Measurements from ENCODE around the gene SLC22A16.

Gene SLC22A16

GRCh38 chr6:110467566-110468140, 8.8 kb downstream of the SLC22A16 start:
- Histone ChIP-seq H3K4me2 (ENCODE audit: low read length) (no peak overlapping the region), H2AFZ (ENCODE audit: low read depth, low read length) (no peak overlapping the region), H3K36me3 (replicated peaks; ENCODE audit: low read depth, low read length) (no peaks in the 10 kb centered on the region), H3K4me1 (ENCODE audit: low read length) (no peaks in the 10 kb centered on the region), H3K9me3 (ENCODE audit: insufficient read depth, low read length) (no peaks in the 10 kb centered on the region), H4K20me1 (ENCODE audit: insufficient read depth, low read length) (no peaks in the 10 kb centered on the region), H3K9ac (ENCODE audit: low read length) (no peak overlapping the region), H3K27me3 (ENCODE audit: low read depth, low read length) (no peaks in the 10 kb centered on the region), H3K27ac (ENCODE audit: low read length) (no peak overlapping the region), H3K4me3 (ENCODE audit: low read length) (no peak overlapping the region), H3K79me2 (ENCODE audit: low read length) (no peaks in the 10 kb centered on the region)
- TF ChIP-seq, protein P1, sequence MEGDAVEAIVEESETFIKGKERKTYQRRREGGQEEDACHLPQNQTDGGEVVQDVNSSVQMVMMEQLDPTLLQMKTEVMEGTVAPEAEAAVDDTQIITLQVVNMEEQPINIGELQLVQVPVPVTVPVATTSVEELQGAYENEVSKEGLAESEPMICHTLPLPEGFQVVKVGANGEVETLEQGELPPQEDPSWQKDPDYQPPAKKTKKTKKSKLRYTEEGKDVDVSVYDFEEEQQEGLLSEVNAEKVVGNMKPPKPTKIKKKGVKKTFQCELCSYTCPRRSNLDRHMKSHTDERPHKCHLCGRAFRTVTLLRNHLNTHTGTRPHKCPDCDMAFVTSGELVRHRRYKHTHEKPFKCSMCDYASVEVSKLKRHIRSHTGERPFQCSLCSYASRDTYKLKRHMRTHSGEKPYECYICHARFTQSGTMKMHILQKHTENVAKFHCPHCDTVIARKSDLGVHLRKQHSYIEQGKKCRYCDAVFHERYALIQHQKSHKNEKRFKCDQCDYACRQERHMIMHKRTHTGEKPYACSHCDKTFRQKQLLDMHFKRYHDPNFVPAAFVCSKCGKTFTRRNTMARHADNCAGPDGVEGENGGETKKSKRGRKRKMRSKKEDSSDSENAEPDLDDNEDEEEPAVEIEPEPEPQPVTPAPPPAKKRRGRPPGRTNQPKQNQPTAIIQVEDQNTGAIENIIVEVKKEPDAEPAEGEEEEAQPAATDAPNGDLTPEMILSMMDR (IDR thresholded peaks at IDR 0.05; ENCODE audit: low read depth, low read length): no peak
- TF ChIP-seq EZH2phosphoT487 (IDR thresholded peaks at IDR 0.05; ENCODE audit: low read depth): no peak

- H3K36me3 ChIP-seq (replicated peaks; ENCODE audit: low read depth, low read length): no peaks in the 10 kb centered on the region
- no peaks in the 10 kb centered on the region for H3K9me3 ChIP-seq (ENCODE audit: insufficient read depth, low read length)
- no peak for TF ChIP-seq EZH2phosphoT487 (IDR thresholded peaks at IDR 0.05; ENCODE audit: low read depth)
- TF ChIP-seq, protein P1 (IDR thresholded peaks at IDR 0.05; ENCODE audit: low read depth, low read length): no peak
- no peak overlapping the region for H3K4me2 ChIP-seq (ENCODE audit: low read length)
- no peaks in the 10 kb centered on the region for H3K4me1 ChIP-seq (ENCODE audit: low read length)
- H4K20me1 ChIP-seq (ENCODE audit: insufficient read depth, low read length): no peaks in the 10 kb centered on the region
- no peak overlapping the region for H2AFZ ChIP-seq (ENCODE audit: low read depth, low read length)
- no peak overlapping the region for H3K9ac ChIP-seq (ENCODE audit: low read length)
- no peaks in the 10 kb centered on the region for H3K79me2 ChIP-seq (ENCODE audit: low read length)
- H3K27me3 ChIP-seq (ENCODE audit: low read depth, low read length): no peaks in the 10 kb centered on the region
- H3K27ac ChIP-seq (ENCODE audit: low read length): no peak overlapping the region
- no peak overlapping the region for H3K4me3 ChIP-seq (ENCODE audit: low read length)
These were observed 13.4 kb downstream of the SLC22A16 start for GRCh38 chr6:110462884-110463481.

GRCh38 chr6:110461376-110461775, 15.0 kb downstream of the SLC22A16 start:
- no peak overlapping the region for H3K27ac ChIP-seq (ENCODE audit: low read length)
- TF ChIP-seq, protein P1 (IDR thresholded peaks at IDR 0.05; ENCODE audit: low read depth, low read length): no peak
- TF ChIP-seq EZH2phosphoT487 (IDR thresholded peaks at IDR 0.05; ENCODE audit: low read depth): no peak
- no peak overlapping the region for H3K4me2 ChIP-seq (ENCODE audit: low read length)
- no peak overlapping the region for H3K9ac ChIP-seq (ENCODE audit: low read length)
- H3K27me3 ChIP-seq (ENCODE audit: low read depth, low read length): no peaks in the 10 kb centered on the region
- no peak overlapping the region for H2AFZ ChIP-seq (ENCODE audit: low read depth, low read length)
- H3K4me1 ChIP-seq (ENCODE audit: low read length): no peaks in the 10 kb centered on the region
- H4K20me1 ChIP-seq (ENCODE audit: insufficient read depth, low read length): no peaks in the 10 kb centered on the region
- H3K4me3 ChIP-seq (ENCODE audit: low read length): no peak overlapping the region
- H3K36me3 ChIP-seq (replicated peaks; ENCODE audit: low read depth, low read length): no peaks in the 10 kb centered on the region
- H3K79me2 ChIP-seq (ENCODE audit: low read length): no peaks in the 10 kb centered on the region
- no peaks in the 10 kb centered on the region for H3K9me3 ChIP-seq (ENCODE audit: insufficient read depth, low read length)

DNA sequence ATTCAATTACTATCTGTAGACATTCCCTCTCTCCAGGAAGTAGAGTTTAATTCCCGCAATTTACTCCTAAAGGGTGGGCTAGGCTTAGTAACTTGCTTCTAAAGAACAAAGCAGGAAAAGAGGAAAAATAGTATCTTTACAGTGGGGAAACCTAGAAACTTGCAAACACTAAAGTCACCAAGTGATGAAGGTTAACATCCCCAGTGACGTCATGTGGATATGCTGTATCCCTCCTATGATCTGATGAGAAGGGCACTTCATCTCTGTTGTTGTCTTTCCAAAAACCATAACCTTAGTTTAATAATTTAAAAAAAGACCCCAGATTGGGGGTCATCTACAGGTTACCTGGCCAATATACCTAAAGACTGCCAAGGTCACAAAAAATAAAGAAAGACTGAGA, 17.3 kb downstream of the SLC22A16 start:
- no peaks in the 10 kb centered on the region for H3K36me3 ChIP-seq (replicated peaks; ENCODE audit: low read depth, low read length)
- no peak overlapping the region for H3K9ac ChIP-seq (ENCODE audit: low read length)
- H3K4me3 ChIP-seq (ENCODE audit: low read length): no peak overlapping the region
- no peaks in the 10 kb centered on the region for H3K27me3 ChIP-seq (ENCODE audit: low read depth, low read length)
- H3K4me2 ChIP-seq (ENCODE audit: low read length): no peak overlapping the region
- H3K9me3 ChIP-seq (ENCODE audit: insufficient read depth, low read length): no peaks in the 10 kb centered on the region
- H2AFZ ChIP-seq (ENCODE audit: low read depth, low read length): no peak overlapping the region
- TF ChIP-seq EZH2phosphoT487 (IDR thresholded peaks at IDR 0.05; ENCODE audit: low read depth): no peak
- TF ChIP-seq, protein P1 (IDR thresholded peaks at IDR 0.05; ENCODE audit: low read depth, low read length): no peak
- no peaks in the 10 kb centered on the region for H3K4me1 ChIP-seq (ENCODE audit: low read length)
- H4K20me1 ChIP-seq (ENCODE audit: insufficient read depth, low read length): no peaks in the 10 kb centered on the region
- no peaks in the 10 kb centered on the region for H3K79me2 ChIP-seq (ENCODE audit: low read length)
- no peak overlapping the region for H3K27ac ChIP-seq (ENCODE audit: low read length)

Data from OCI-LY3 (cell line).